IPS DF 19.7 (cell line): Measurements from ENCODE around the gene DIS3L2.
"Not testable (repeated sequence)": the region's sequence is repeated elsewhere in the genome, so short reads cannot be mapped to it uniquely, and the experiment has no call there.

Experiments
- DNase-seq: peaks from one replicate; pipeline ENCODE4 v3.0.0-alpha.2; 2013; ENCODE audit warnings: low read depth, low spot score

The DIS3L2 gene

DNA sequence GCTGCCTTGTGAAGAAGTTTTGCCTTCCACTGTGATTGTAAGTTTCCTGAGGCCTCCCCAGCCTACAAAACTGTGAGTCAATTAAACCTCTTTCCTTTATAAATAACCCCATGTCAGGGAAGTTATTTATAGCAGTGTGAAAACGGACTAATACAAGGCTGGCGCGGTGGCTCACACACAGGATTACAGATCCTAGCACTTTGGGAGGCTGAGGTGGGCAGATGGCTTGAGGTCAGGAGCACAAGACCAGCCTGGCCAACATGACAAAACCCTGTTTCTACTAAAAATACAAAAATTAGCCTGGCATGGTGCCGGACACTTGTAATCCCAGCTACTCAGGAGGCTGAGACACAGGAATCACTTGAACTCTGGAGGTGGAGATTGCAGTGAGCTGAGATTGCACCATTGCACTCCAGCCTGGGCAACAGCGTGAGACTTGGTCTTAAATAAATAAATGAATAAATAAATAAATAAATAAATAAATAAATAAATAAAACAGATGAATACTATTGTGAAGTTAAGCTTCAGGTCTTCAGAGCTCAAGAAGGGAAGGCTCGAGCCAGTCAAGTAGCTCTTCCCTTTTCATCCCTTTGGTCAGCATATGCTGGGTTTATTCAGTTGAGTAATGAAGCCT is 154.3 kb downstream of the DIS3L2 start:
- not testable (repeated sequence) for DNase-seq

DNA sequence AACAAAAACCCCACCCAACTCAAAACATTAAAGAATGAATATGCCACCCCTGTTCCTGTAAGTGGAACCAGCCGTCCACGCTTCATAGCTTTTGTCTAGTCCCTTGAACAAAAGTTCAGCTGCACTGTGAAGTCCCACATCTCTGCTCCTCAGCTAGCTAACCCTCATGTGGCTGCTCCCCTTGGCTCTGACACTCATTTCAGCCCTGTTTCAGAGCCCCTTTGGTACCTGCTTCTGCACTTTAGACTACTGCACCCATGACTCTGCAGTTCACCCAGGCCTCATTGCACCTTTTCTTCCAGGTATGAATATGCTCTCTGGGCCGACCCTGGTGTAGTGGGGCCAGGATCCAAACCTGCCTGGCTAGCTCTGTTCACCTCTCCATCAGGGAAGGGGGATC is 155.3 kb downstream of the DIS3L2 start:
- no peak for DNase-seq

DNA sequence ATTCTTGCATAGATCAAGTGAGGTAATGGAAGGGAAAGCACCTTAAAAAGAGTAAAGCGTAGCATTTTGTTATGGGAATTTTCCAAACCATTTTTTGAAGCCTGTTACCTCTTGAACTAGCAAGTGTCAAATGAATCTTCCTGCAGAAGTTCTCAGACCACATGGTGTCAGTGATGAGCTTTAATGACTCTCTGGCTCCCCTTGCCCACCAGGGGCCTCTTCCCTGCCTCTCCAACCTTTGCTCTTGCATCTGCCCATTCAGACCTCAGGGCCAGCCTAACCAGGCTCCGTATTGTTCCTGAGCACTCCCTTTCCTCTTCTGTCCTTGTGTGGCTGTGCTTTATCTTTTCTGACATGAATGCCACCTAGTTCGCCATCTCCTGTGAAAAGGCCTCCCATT is 155.9 kb downstream of the DIS3L2 start:
- DNase-seq, result peak; percentile 23

DNA sequence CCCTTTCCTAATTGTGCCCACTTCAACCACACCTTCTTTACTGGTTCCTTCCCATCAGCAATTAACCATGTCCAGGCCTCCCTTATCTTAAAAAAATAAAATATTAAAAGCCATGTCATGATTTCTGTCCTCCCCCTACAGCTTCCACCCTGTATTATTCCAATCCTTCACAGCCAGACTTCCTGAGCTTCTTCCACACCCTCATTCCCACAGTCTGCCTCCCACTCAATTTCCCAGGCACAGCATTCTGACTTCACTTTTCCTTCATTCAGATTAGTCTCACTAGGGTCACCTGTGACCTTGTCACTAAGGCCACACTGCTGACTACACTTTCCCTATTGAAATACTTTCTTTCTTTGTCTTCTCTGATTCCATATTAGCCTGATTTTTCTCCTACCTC is 159.4 kb downstream of the DIS3L2 start:
- DNase-seq, result no peak

DNA sequence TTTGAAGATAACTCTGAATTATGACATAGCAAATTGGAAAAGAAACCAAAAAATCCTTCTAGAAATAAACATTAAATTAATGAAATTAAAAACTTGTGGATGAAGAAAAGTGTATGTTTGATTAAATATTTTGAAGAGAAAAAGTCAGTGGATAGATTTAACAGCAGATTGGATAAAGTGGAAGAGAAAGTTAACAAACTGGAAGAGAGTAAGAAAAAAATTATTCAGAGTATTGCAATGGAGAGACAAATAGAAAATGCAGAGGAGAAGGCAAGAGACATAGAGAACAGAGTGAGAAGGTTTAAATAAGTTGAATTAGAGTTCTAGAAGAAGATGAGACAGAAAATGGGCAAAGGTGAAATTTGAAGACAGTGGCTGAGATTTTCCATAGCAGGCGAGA is 162.8 kb downstream of the DIS3L2 start:
- no peak for DNase-seq

DNA sequence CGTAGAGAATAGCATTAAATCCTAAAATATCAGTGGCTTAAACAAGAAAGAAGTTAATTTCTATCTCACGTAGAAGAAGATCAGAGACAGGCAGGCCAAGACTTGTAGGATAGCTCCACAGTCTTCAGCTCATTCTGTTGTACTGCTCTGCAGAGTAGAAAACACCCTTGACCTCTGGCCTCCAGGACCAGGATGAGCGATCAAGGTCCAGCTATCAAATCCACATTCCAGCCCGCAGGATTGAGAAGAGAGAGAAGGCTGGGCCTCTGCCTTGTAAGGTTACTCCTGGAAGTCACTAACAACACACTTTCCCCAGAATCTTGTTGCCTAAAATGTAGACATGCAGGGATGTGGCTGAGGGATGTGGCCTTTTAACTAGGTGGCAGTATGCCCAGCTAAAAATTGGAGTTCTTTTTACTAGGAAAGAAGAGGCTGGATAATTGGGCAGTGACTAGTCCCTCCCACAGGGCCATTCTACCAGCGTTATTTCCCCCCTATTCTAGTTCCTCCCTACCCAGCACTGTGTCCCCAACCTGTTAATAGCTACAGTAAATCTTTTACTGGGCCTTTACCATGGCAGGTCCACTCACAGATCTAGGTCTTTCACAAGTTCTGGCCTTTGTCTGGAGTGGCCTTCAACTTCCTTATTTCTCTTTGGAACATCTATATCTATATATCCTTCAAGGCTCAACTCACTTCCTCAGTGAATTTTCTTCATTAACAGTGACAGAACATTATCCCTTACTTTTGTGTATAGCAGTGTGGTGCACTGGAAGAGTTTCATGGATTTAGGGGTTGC is 165.0 kb downstream of the DIS3L2 start:
- no peak for DNase-seq

DNA sequence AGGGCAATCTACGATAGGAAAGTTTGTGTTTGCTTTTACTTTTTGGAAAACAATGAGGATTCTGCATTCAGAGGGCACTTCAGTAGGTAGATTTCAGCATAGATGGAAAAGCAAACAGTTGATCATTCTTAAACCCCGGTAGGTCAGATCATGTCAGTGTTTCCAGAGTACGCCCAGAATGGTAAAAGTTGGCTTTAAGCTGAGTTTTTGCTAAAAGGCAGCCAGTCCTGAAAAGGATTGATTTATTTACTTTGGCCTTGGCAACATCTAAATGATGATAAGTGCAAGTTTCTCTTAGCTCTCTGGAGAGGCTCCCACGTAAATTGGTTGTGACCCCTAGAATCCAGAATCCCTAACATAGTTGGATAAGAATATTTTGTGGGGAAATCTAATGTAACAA is 168.0 kb downstream of the DIS3L2 start:
- no peak for DNase-seq

DNA sequence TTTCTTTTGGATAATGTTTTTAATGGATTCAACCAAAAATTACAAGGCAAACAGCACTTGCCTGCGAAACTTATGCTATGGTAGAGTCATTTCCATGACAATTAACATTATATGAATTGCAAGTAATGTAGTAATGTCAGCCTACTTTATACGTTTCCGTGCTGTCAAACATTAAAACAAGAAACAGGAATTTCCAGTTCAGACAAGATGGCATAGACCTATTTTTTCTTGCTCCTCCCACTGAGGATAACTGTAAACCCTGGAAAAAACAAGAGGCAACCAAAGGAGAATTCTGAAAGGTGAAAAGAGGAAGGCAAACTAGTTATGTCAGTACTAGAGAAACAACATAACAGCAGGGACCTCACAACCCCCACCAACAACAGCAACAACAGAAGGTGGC is 170.7 kb downstream of the DIS3L2 start:
- DNase-seq, result no peak

DNA sequence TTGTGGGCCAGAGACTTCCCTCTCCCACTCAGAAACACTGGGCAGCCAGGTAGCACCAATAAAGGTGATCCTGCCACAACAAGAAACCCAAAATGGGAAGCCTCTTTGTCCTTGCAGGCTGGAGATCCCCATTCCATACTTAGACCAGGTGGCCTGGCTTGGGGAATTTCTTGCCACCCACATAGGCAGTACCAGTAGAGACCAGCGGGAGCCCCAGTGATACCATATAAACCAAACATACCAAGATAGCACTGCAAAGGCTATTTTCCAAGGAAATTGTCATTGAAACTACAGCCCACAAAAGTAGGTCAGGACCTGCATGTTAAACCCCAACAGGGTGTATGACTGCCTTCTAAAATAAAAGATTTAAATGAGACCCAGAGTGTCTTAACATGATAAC is 171.6 kb downstream of the DIS3L2 start:
- no peak for DNase-seq

DNA sequence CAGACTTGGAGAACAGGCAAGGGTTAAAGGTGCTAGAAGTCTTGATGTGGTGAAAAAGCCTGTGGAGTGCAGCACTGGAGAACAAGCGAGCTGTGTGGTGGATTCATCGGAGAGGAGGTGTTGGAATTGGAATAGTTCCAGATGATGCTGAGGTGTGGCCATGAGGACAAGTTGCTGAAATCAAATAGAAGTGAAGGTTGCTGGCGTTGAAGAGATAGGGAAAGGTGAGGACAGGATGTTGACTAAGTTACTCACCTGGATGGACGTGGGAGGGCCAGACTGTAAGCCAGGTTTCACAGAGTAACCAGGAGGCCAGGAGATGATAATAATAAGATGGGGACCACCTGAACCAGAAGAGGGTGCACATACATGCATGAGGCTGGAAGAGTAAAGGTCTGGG is 173.4 kb downstream of the DIS3L2 start:
- DNase-seq, result no peak

DNA sequence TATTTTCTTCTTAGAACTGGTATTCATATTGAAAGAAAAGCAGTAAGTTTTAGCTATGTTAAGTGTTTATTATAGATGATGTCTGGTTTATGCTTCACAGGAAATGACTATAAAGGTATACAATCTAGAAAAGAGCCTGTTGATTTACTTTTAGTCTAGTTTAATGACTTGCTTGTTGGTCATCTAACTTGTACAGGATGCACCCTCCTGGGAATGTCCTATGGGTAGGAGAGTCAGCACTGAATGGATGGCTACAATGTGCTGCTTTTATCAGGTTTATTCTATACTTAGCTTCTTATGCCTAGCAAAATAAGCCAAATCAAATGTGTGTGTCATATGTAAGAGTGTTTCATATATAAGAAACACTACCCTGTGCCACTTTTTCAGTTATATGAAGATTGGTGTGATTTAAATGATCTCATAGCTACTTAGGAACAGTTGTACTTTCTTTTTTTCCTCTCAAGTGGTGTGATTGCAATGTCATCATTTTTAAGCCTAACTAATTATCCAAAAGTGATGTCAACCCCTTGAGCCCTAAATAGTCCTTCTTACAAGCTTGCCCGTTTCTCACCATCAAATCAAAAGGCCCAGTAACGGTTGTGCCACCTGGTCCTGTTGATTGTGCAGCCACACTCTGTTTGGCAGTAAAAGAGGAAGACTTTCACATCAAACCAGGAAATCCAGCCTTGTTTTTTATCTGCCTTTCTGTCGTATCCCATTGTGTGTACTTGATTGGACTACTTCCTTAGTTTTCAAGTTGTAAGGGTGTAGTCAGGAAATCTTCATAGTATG is 176.0 kb downstream of the DIS3L2 start:
- no peak for DNase-seq

DNA sequence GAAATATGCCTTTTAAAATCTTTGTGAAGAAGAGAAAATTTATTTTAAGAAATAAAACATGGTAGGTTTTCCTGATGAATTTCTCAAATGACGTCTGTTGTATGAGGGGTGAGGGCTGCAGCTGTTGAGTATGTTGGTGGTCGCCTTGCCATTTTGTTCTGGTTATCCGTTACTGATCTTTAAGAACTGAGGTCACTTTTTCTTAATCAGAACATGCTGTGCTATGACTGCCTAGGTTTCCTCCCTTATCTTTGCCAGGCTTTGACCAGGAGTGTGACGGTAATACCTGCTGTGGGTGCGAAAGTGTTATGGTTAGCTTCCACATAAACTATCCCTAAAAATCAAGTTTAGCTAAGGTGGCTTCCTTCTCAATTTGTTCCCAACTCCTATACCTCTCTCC is 176.9 kb downstream of the DIS3L2 start:
- DNase-seq, result no peak

DNA sequence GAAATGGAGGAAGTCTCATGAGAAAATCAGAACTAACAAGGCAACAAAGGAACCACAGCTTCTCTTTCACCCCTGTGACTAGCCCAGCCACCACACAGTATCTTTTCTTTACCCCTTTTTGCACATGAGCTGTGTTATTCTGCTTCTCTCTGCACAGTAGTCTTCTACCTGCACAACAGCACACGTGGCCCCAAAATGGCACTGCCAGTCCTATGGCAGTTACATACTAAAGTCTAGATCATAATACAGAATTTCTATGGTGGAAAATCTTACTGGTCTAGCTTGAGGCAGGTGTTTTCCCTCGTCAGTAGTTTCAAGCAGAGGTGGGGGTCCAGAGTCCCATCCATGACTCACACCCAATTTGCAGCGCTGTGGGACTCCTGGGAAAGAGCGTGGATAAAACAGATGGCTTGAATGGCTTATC is 177.7 kb downstream of the DIS3L2 start:
- DNase-seq, result no peak

DNA sequence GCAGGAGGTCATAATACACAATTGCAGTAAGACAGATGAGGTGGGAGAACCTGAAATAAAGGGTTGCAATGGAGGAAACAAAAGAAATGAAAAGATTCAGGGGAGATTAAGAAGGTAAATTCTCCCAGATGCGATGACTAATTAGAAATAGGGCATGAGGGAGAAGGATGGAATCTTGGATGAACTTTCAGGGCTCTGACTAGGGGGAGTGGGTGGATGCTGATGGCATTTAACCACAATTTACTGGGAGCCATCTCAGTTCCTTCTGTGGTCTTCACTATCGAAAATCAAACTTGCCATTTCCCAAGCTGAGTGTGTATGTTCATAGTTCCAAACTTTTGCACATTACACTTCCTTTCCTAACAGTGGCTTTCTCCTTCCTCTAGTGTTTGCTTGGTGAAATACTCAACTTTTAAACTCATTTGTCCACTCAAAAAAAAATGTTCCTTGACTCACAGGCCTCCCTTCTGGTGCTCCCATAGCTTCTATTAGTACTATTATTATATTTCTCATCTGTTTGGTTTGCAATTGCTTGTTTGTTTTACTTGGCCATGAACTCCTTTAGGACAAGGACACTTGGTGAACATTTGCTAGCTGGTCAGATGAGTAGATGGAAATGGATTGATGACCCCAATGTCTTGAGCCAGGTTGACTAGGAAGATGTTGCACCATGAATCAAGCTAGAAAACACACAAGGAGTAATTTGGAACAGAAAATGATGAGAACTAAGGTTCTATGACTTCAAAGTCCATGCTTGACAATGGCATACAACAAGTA is 178.5 kb downstream of the DIS3L2 start:
- no peak for DNase-seq

DNA sequence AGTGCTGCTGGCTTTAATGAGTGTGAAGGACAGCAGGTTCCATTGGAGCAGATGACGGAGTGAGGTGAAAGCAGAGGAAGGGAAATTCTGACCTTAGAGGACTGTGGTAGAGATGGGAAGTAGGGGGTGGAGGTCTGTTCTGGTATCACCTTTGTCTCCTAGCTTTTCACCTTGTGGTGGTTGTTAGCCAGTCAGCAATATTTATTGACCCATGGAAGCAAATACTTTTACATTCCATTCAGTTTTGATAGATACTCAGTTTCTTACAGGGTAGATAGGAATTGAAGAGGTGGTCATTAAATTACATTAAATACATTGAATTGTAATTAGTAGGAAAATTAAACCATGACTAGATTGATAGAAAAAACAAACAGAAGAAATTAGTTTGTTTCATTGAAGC is 180.1 kb downstream of the DIS3L2 start:
- no peak for DNase-seq

DNA sequence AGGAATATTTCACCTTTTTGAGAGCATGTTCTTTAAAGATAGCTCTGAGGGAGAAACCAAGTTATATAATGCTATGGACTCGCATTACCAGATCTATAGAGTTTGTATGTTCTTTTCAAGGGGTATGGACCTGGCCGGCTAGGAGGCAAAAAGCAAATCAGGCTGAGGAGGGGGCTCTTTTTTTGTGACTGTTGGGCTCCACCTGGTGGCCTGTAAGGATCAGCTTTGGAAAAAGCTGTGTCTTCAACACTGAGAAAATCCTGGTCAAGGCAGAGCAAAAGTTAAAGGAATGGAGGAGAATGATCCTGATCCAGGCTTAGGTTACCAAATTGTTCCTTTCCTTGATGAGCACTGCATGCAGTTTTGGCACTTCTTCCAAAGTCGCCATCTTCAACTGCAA is 180.5 kb downstream of the DIS3L2 start:
- DNase-seq, result peak; percentile 12

DNA sequence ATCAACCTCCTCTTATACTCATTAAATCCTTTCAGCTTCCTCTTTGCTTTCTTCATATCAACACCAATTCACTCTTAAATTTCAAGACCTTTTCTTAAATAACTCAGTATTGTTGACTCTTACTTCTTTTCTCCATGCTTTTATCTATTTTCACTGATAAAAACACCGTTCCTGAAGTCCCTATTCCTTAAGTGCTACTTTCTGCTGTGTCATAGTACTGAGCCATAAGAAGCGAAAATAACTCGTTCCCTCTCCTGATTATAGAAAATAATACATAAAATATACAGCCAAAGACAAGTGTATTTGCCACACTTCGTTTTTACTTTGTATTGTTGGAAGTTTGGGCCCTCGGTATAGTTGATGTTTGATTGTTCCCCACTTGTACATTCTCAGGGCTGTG is 181.0 kb downstream of the DIS3L2 start:
- no peak for DNase-seq

DNA sequence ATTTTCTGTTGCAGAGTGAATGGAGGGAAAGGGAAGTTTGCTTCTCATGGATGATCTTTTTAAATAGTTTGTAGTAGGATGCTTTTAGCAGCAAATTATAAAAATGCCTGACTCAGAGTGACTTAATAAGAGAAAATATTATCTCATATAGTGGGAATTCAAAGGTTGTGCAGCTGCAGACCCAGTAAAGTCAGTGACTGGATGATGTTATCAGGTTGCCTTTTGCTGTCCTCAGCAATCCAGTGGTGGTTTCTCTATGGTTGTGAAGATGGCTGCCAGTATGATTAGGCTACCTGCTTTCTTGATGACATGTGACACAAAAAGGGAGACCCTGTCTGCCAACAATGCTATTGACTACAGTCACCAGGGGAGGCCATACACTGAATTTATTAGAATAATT is 184.8 kb downstream of the DIS3L2 start:
- no peak for DNase-seq

DNA sequence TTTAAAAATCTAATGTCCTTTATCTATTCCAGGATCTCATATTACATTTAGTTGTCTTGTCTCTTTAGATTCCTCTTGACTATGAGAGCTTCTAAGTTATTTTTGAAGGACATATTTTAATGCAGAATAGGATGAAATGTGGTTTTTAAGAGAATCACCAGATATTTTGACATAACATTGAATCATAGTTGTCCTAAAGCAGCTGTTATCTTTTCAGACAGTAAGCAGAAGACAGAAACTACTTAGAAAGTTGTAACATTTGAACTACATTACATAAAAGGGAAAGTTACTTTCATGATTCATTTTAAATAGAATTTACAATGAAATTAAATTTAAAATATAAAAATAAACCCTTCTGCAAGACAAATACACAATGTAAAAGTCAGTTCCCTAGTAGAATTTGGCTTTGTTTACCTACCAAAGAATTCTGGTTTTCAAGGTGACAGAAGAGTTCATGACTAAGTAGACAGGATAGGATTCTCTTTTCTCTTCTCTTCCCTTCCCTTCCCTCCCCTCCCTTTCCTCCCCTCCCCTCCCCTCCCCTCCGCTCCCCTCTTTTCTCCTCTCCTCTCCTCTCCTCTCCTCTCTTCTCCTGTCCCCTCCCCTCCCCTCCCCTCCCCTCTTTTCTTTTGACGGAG is 186.0 kb downstream of the DIS3L2 start:
- DNase-seq, result no peak

DNA sequence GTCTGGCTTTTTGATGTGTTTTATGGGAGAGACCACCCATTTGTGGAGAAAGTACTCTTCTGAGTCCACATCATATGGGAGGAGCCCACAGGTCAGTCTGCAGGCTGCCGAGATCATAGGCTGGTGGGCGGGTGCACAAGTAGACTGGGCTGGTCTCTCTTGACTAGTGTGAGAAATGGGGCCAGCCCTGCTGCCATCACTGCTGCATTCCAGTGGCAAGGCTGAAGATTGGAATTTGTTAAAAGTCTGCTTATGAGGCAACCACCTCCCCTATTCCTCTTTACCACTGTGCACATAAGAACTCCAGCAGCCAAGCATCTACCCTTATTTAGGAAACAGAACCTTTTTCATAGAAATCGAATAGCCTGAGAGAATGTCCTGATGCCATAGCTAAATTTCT is 200.7 kb downstream of the DIS3L2 start:
- DNase-seq, result no peak

DNA sequence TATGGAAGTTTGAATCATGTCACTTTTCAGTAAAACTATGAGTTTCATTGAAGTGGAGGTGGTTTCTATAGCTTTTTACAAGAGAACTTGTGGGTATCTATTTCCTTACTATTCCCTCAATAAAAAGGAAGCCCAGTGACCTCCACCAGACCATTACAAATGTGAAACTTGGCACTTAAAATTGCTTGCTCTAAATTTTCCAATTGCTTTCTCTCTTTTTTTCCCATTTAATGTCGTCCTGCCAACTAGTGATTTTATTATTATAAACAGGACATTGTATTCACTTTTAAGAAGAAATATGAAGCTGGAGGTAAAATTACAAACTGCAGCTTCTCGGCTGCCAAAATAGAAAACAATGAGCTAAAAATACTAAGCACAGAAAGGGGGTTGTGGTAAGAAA is 208.9 kb downstream of the DIS3L2 start:
- DNase-seq, result no peak
